ENCODE results near the gene DLG2. TPM values are rescaled to one million over a fixed set of nuclear protein-coding genes. Genes with fewer than 3 reads are reported as not detected.

The DLG2 gene
- total RNA-seq, 4 donors from 2014 or later, result 11.0 to 34.2 (median 19.8) TPM

- Histone ChIP-seq H3K9me3 (no peaks in the 10 kb centered on the region), H3K27ac (no peak overlapping the region), H3K36me3 (no peaks in the 10 kb centered on the region), H3K4me3 (no peak overlapping the region), H3K4me1 (peaks cover 0 to 12% (median 0%) of the 10 kb centered on the region in 3 donors), H3K27me3 (no peaks in the 10 kb centered on the region)
- no peak for ATAC-seq
- TF ChIP-seq POLR2AphosphoS5 (IDR thresholded peaks at IDR 0.05) (no peak), EP300 (IDR thresholded peaks at IDR 0.05) (no peak), POLR2A (IDR thresholded peaks at IDR 0.05) (no peak), CTCF (IDR thresholded peaks at IDR 0.05) (no peak)
These were observed 1188.6 kb downstream of the DLG2 start for GRCh38 chr11:84438565-84438964.

GRCh38 chr11:84437071-84437980 lies 1189.8 kb downstream of the DLG2 start:
- Histone ChIP-seq H3K36me3 (no peaks in the 10 kb centered on the region), H3K4me3 (peak overlapping the region in 1 of 2 donors; percentile 35), H3K27ac (no peak overlapping the region), H3K4me1 (peaks cover 0 to 12% (median 0%) of the 10 kb centered on the region in 3 donors), H3K27me3 (no peaks in the 10 kb centered on the region), H3K9me3 (no peaks in the 10 kb centered on the region)
- 4 to 12% methylated on average over 8 to 10 of the region's 21 CpGs for WGBS, 2 donors (ENCODE audit: low coverage in 1 of 2)
- TF ChIP-seq POLR2A (IDR thresholded peaks at IDR 0.05) (no peak), CTCF (IDR thresholded peaks at IDR 0.05) (no peak), POLR2AphosphoS5 (IDR thresholded peaks at IDR 0.05) (no peak), EP300 (IDR thresholded peaks at IDR 0.05) (no peak)
- no peak for ATAC-seq

GRCh38 chr11:84430661-84431060 lies 1196.5 kb downstream of the DLG2 start:
- WGBS, 2 donors (ENCODE audit: low coverage in 1 of 2), result 92% methylated on average over 2 of the region's 2 CpGs; no CpG with 5 or more reads in 1 of the 2 donors
- no peaks in the 10 kb centered on the region for H3K27me3 ChIP-seq
- no peaks in the 10 kb centered on the region for H3K36me3 ChIP-seq
- H3K4me1 ChIP-seq, result no peaks in the 10 kb centered on the region
- no peak overlapping the region for H3K4me3 ChIP-seq
- no peaks in the 10 kb centered on the region for H3K9me3 ChIP-seq
- no peak for TF ChIP-seq POLR2A (IDR thresholded peaks at IDR 0.05)
- TF ChIP-seq EP300 (IDR thresholded peaks at IDR 0.05), result no peak
- TF ChIP-seq POLR2AphosphoS5 (IDR thresholded peaks at IDR 0.05), result no peak
- TF ChIP-seq CTCF (IDR thresholded peaks at IDR 0.05), result no peak
- ATAC-seq, result no peak
- no peak overlapping the region for H3K27ac ChIP-seq

- no peak overlapping the region for H3K27ac ChIP-seq
- ATAC-seq, result no peak
- TF ChIP-seq POLR2A (IDR thresholded peaks at IDR 0.05) (no peak), EP300 (IDR thresholded peaks at IDR 0.05) (no peak), POLR2AphosphoS5 (IDR thresholded peaks at IDR 0.05) (no peak), CTCF (IDR thresholded peaks at IDR 0.05) (no peak)
These were observed 1201.5 kb downstream of the DLG2 start for GRCh38 chr11:84425673-84426072.

GRCh38 chr11:84420271-84420670 lies 1206.9 kb downstream of the DLG2 start:
- no peak overlapping the region for H3K4me3 ChIP-seq
- H3K27me3 ChIP-seq, result no peaks in the 10 kb centered on the region
- no peaks in the 10 kb centered on the region for H3K4me1 ChIP-seq
- no peaks in the 10 kb centered on the region for H3K36me3 ChIP-seq
- no peaks in the 10 kb centered on the region for H3K9me3 ChIP-seq
- TF ChIP-seq POLR2AphosphoS5 (IDR thresholded peaks at IDR 0.05) (no peak), EP300 (IDR thresholded peaks at IDR 0.05) (no peak), POLR2A (IDR thresholded peaks at IDR 0.05) (no peak), CTCF (IDR thresholded peaks at IDR 0.05) (no peak)
- WGBS, 2 donors (ENCODE audit: low coverage in 1 of 2), result 52 to 80% methylated on average over 3 of the region's 4 CpGs
- H3K27ac ChIP-seq, result no peak overlapping the region
- ATAC-seq, result no peak

More at GRCh38 chr11:84425673-84426072, 1201.5 kb downstream of the DLG2 start:
- Histone ChIP-seq H3K9me3 (no peaks in the 10 kb centered on the region), H3K4me1 (no peaks in the 10 kb centered on the region), H3K4me3 (no peak overlapping the region), H3K36me3 (no peaks in the 10 kb centered on the region), H3K27me3 (no peaks in the 10 kb centered on the region)
